SK-N-SH (cell line): ENCODE measurements around the gene REG1A. TPM values are rescaled to one million over a fixed set of nuclear protein-coding genes. Genes with fewer than 3 reads are reported as not detected.

ENCODE experiments used
- CTCF ChIA-PET: fragments of 300-600, 350-600 bp; formaldehyde crosslinking; extraction: SDS; loops from one replicate; lab custom pipeline; 2021; lab: Yijun Ruan, JAX
- POLR2A ChIA-PET: fragments of 350-600 bp; sonication (Branson Sonifier 250); formaldehyde crosslinking; extraction: SDS; loops from one replicate; lab custom pipeline; 2020; ENCODE audit warnings: antibody characterized with exemption, inconsistent platforms; lab: Yijun Ruan, JAX
- DNase-seq: peaks from one replicate; pipeline ENCODE4 v3.0.0; 2012
- H2AFZ ChIP-seq: fragments of 200-600 bp; sonication (generic); 2 replicates; pipeline ENCODE4 v1.8.1; 2016; ENCODE audit warnings: antibody characterized with exemption, mild to moderate bottlenecking, low read depth
- H3F3A ChIP-seq: fragments of 200-600 bp; sonication (generic); replicated peaks from 2 replicates; pipeline ENCODE3; 2016; ENCODE audit warnings: antibody characterized with exemption, mild to moderate bottlenecking; ENCODE audit not compliant: insufficient read depth
- H3K27ac ChIP-seq, 2 experiments: fragments of 200-500 bp in 1 of 2; fragments of 200-600 bp in 1 of 2; sonication (Bioruptor generic) in 1 of 2; sonication (generic), shearing (Covaris generic) in 1 of 2; 2 replicates each; pipeline versions ENCODE4 v1.5.1 to v1.6.1; 2014 to 2016; ENCODE audit warnings: low read depth in 2 of 2, inconsistent platforms in 1 of 2, low read length in 1 of 2, mild to moderate bottlenecking in 1 of 2, mixed read lengths in 1 of 2
- H3K27me3 ChIP-seq: fragments of 200-600 bp; sonication (generic), shearing (Covaris generic); 2 replicates; pipeline ENCODE4 v1.6.1; 2016; ENCODE audit warnings: mixed run types; ENCODE audit not compliant: insufficient read depth
- H3K36me3 ChIP-seq, 2 experiments: fragments of 200-500 bp in 1 of 2; fragments of 200-600 bp in 1 of 2; sonication (Bioruptor generic) in 1 of 2; sonication (generic) in 1 of 2; replicated peaks in 1 of 2; 2 replicates each; pipeline versions ENCODE3 to v1.5.1; 2014 to 2016; ENCODE audit warnings: low read length in 1 of 2, mild to moderate bottlenecking in 1 of 2; ENCODE audit not compliant: insufficient read depth in 2 of 2, control insufficient read depth in 1 of 2
- H3K4me1 ChIP-seq, 2 experiments: fragments of 200-500 bp in 1 of 2; fragments of 200-600 bp in 1 of 2; sonication (Bioruptor generic) in 1 of 2; sonication (generic), shearing (Covaris generic) in 1 of 2; 2 replicates each; pipeline versions ENCODE4 v1.5.1 to v1.6.1; 2014 to 2016; ENCODE audit warnings: low read depth in 1 of 2, low read length in 1 of 2, mixed run types in 1 of 2; ENCODE audit not compliant: insufficient read depth in 2 of 2, control insufficient read depth in 1 of 2
- H3K4me2 ChIP-seq: fragments of 200-600 bp; sonication (generic), shearing (Covaris generic); 2 replicates; pipeline ENCODE4 v1.6.1; 2017; ENCODE audit warnings: mixed run types
- H3K4me3 ChIP-seq, 2 experiments: fragments of 200-500 bp in 1 of 2; fragments of 200-600 bp in 1 of 2; sonication (Bioruptor generic) in 1 of 2; sonication (generic), shearing (Covaris generic) in 1 of 2; 2 replicates each; pipeline versions ENCODE4 v1.5.1 to v1.8.1; 2014 to 2016; ENCODE audit warnings: low read depth in 2 of 2, inconsistent platforms in 1 of 2, low read length in 1 of 2, mild to moderate bottlenecking in 1 of 2, mixed read lengths in 1 of 2, moderate library complexity in 1 of 2
- H3K79me2 ChIP-seq: fragments of 200-600 bp; sonication (generic); 2 replicates; pipeline ENCODE4 v1.8.1; 2017; ENCODE audit warnings: mild to moderate bottlenecking; ENCODE audit not compliant: insufficient read depth
- H3K9ac ChIP-seq: fragments of 200-600 bp; sonication (generic); 2 replicates; pipeline ENCODE4 v1.6.1; 2017; ENCODE audit warnings: mixed run types
- H3K9me2 ChIP-seq: fragments of 200-600 bp; sonication (generic); 2 replicates; pipeline ENCODE4 v1.6.1; 2017; ENCODE audit warnings: mixed run types
- H3K9me3 ChIP-seq: fragments of 200-600 bp; sonication (generic); 2 replicates; pipeline ENCODE4 v1.6.1; 2017; ENCODE audit warnings: mixed run types, mild to moderate bottlenecking, moderate library complexity
- H4K20me1 ChIP-seq: fragments of 200-600 bp; sonication (generic); 2 replicates; pipeline ENCODE4 v1.6.1; 2017; ENCODE audit warnings: mild to moderate bottlenecking, mixed run types; ENCODE audit not compliant: insufficient read depth
- ELF1 ChIP-seq: IDR thresholded peaks from 2 replicates; pipeline ENCODE4 v1.4.0; 2012
- FOSL2 ChIP-seq: IDR thresholded peaks from 2 replicates; pipeline ENCODE4 v1.4.0; 2012; ENCODE audit warnings: low read depth, mild to moderate bottlenecking, moderate library complexity, borderline replicate concordance
- GATA2 ChIP-seq: sonication (generic); formaldehyde crosslinking; IDR thresholded peaks from 2 replicates; pipeline ENCODE4 v1.5.0; 2020; ENCODE audit warnings: mild to moderate bottlenecking, missing genetic modification reagents
- IRF3 ChIP-seq: fragments of 150-350 bp; IDR thresholded peaks from 2 replicates; pipeline ENCODE4 v1.6.1; 2016; ENCODE audit warnings: mild to moderate bottlenecking, low read depth, low read length
- JUND ChIP-seq: IDR thresholded peaks from 2 replicates; pipeline ENCODE4 v1.4.0; 2012
- MAX ChIP-seq: IDR thresholded peaks from 2 replicates; pipeline ENCODE4 v1.4.0; 2012; ENCODE audit warnings: low read depth
- MEF2A ChIP-seq: IDR thresholded peaks from 2 replicates; pipeline ENCODE4 v1.4.0; 2012; ENCODE audit warnings: low read depth, borderline replicate concordance
- MXI1 ChIP-seq: IDR thresholded peaks from 2 replicates; pipeline ENCODE4 v1.6.1; 2012; ENCODE audit warnings: mild to moderate bottlenecking, low read depth, low read length, improper control_type of control experiment
- NFIC ChIP-seq: IDR thresholded peaks from 2 replicates; pipeline ENCODE4 v1.4.0; 2012; ENCODE audit warnings: borderline replicate concordance
- NRF1 ChIP-seq: IDR thresholded peaks from 2 replicates; pipeline ENCODE4 v1.6.1; 2012; ENCODE audit warnings: low read depth, mild to moderate bottlenecking, low read length
- PBX3 ChIP-seq: IDR thresholded peaks from 2 replicates; pipeline ENCODE4; 2012
- POLR2AphosphoS5 ChIP-seq: IDR thresholded peaks from 2 replicates; pipeline ENCODE4 v1.6.1; 2012; ENCODE audit warnings: low read depth, low read length
- RAD21 ChIP-seq: IDR thresholded peaks from 2 replicates; pipeline ENCODE4 v1.6.1; 2012; ENCODE audit warnings: mild to moderate bottlenecking, low read length
- RCOR1 ChIP-seq: fragments of 150-350 bp; IDR thresholded peaks from 2 replicates; pipeline ENCODE4 v1.6.1; 2017; ENCODE audit warnings: antibody characterized with exemption, low read length
- RXRA ChIP-seq: IDR thresholded peaks from 2 replicates; pipeline ENCODE4 v1.4.0; 2012; ENCODE audit warnings: low read depth, mild to moderate bottlenecking, borderline replicate concordance
- SMC3 ChIP-seq: IDR thresholded peaks from 2 replicates; pipeline ENCODE4 v1.6.1; 2012; ENCODE audit warnings: low read depth, low read length, improper control_type of control experiment
- TAF1 ChIP-seq: IDR thresholded peaks from 2 replicates; pipeline ENCODE4 v1.6.1; 2012; ENCODE audit warnings: low read depth, mild to moderate bottlenecking, low read length, moderate library complexity, borderline replicate concordance
- TCF12 ChIP-seq: IDR thresholded peaks from 2 replicates; pipeline ENCODE4 v1.4.0; 2012
- TEAD4 ChIP-seq: IDR thresholded peaks from 2 replicates; pipeline ENCODE4 v1.4.0; 2012; ENCODE audit warnings: mild to moderate bottlenecking, borderline replicate concordance; ENCODE audit not compliant: insufficient read depth
- USF1 ChIP-seq: IDR thresholded peaks from 2 replicates; pipeline ENCODE4 v1.4.0; 2012; ENCODE audit warnings: low read depth, borderline replicate concordance
- USF2 ChIP-seq: fragments of 150-350 bp; IDR thresholded peaks from 2 replicates; pipeline ENCODE4 v1.6.1; 2017; ENCODE audit warnings: antibody characterized with exemption, low read length, low read depth, borderline replicate concordance
- WGBS: methylation state at CpG from one replicate; pipeline ENCODE4 v1.1.6; 2017; ENCODE audit warnings: low lambda C conversion rate; 5-methylcytosine and 5-hydroxymethylcytosine counted together
- polyA plus RNA-seq, 3 experiments: library from polyadenylated mRNA; depleted of rRNA; stranded (reverse); fragments of >200 nt; gene quantifications; 2 replicates each; pipeline ENCODE4 v1.2.3, GENCODE V29; 2012

The REG1A gene
- polyA plus RNA-seq, 1 of the 3 experiments (the other 2 are of a cell fraction) = not detected

GRCh38 chr2:79084495-79085135, 35.7 kb upstream of the REG1A start:
- Histone ChIP-seq H3K27ac (no peak overlapping the region), H3K9me3 (no peaks in the 10 kb centered on the region), H4K20me1 (no peaks in the 10 kb centered on the region), H3K9ac (no peak overlapping the region), H3F3A (no peaks in the 10 kb centered on the region), H3K4me1 (peaks cover 0 to 3% of the 10 kb centered on the region in 2 experiments; a peak in 2 of 4 replicates), H3K36me3 (no peaks in the 10 kb centered on the region), H2AFZ (no peak overlapping the region), H3K9me2 (no peaks in the 10 kb centered on the region), H3K27me3 (no peaks in the 10 kb centered on the region), H3K79me2 (no peaks in the 10 kb centered on the region), H3K4me2 (no peak overlapping the region), H3K4me3 (no peak overlapping the region)
- ChIA-PET POLR2A (no interaction called here), CTCF (no interaction called here)
- peak; percentile 14 for DNase-seq
- TF ChIP-seq RCOR1 (peak; percentile 60; the same call in 1 of the 2 replicates), RAD21 (no peak)
- 19% methylated on average over 3 of the region's 3 CpGs for WGBS

GRCh38 chr2:79085382-79085781, 34.9 kb upstream of the REG1A start:
- H3K4me3 ChIP-seq = no peak overlapping the region
- no peaks in the 10 kb centered on the region for H3K36me3 ChIP-seq
- H2AFZ ChIP-seq = no peak overlapping the region
- no peaks in the 10 kb centered on the region for H3K27me3 ChIP-seq
- TF ChIP-seq ELF1 (no peak), POLR2AphosphoS5 (no peak), RAD21 (no peak), MXI1 (no peak), TAF1 (no peak), FOSL2 (no peak), IRF3 (no peak), SMC3 (no peak), JUND (no peak), USF2 (no peak), MAX (no peak), TEAD4 (no peak), PBX3 (no peak), RXRA (no peak), USF1 (no peak), TCF12 (no peak), GATA2 (CRISPR knock-in tag) (no peak), NRF1 (no peak), NFIC (no peak), MEF2A (no peak)
- DNase-seq = no peak
- no peaks in the 10 kb centered on the region for H3K9me2 ChIP-seq
- ChIA-PET CTCF (no interaction called here), POLR2A (no interaction called here)
- H4K20me1 ChIP-seq = no peaks in the 10 kb centered on the region
- H3F3A ChIP-seq = no peaks in the 10 kb centered on the region
- no peak overlapping the region for H3K4me2 ChIP-seq
- H3K79me2 ChIP-seq = no peaks in the 10 kb centered on the region
- no peak overlapping the region for H3K27ac ChIP-seq
- peaks cover 0 to 3% of the 10 kb centered on the region in 2 experiments; a peak in 2 of 4 replicates for H3K4me1 ChIP-seq
- H3K9ac ChIP-seq = no peak overlapping the region
- 12% methylated on average over 3 of the region's 3 CpGs for WGBS
- no peaks in the 10 kb centered on the region for H3K9me3 ChIP-seq
